Colonic mucosa (tissue), 4 donors: Measurements from ENCODE around the gene ESYT3. TPM values are rescaled to one million over a fixed set of nuclear protein-coding genes. Genes with fewer than 3 reads are reported as not detected.
"Not testable (repeated sequence)": the region's sequence is repeated elsewhere in the genome, so short reads cannot be mapped to it uniquely, and the experiment has no call there.

Source experiments
- DNase-seq: peaks from one replicate; pipeline ENCODE4 v3.0.0-alpha.2; 2020
- H3K27ac ChIP-seq: fragments of 200-600 bp; one replicate; pipeline ENCODE4 v1.8.0; 2021
- H3K27me3 ChIP-seq: fragments of 200-600 bp; one replicate; pipeline ENCODE4 v1.8.0; 2021
- H3K36me3 ChIP-seq: fragments of 200-600 bp; one replicate; pipeline ENCODE4 v1.8.0; 2021
- H3K4me1 ChIP-seq: fragments of 200-600 bp; one replicate; pipeline ENCODE4 v1.8.0; 2021; ENCODE audit warnings: mild to moderate bottlenecking
- H3K4me3 ChIP-seq: fragments of 200-600 bp; one replicate; pipeline ENCODE4 v1.8.0; 2021
- H3K9ac ChIP-seq, 2 donors: one replicate each; pipeline ENCODE4 v1.7.0; 2013; ENCODE audit warnings: control low read depth in 2 of 2, low read depth in 2 of 2, low read length in 2 of 2
- H3K9me3 ChIP-seq: fragments of 200-600 bp; one replicate; pipeline ENCODE4 v1.8.0; 2021
- intact Hi-C: fragments of 100-400 bp; cut with DNase I; formaldehyde crosslinking; loops from one replicate; pipeline ENCODE4 v1.14.1; 2022
- total RNA-seq, 2 donors: library from RNA; stranded (reverse); fragmentation: NEBNext Ultra II Directional in 1 of 2; extraction: Animal tissue kit (Norgen Biotek cat#: 25700) in 1 of 2; gene quantifications; one replicate each; pipeline ENCODE4 v1.2.1, GENCODE V29; 2021
- TF ChIP-seq, protein P1 (sequence below): fragments of 200-600 bp; IDR thresholded peaks from one replicate; pipeline ENCODE4 v1.8.0; 2022; ENCODE audit warnings: antibody characterized with exemption, mild to moderate bottlenecking
- donor health status: healthy.
- donor health status: DM: no; HTN: no; CAD: no.
- donor health status: DM: no; HTN: no; CAD: no.

The ESYT3 gene
- total RNA-seq, 2 donors from 2014 or later, result 0.89 to 1.2 TPM

- intact Hi-C loops, result no loop called here
- H3K9me3 ChIP-seq, result no peaks in the 10 kb centered on the region
- no peak for DNase-seq
- TF ChIP-seq, protein P1, sequence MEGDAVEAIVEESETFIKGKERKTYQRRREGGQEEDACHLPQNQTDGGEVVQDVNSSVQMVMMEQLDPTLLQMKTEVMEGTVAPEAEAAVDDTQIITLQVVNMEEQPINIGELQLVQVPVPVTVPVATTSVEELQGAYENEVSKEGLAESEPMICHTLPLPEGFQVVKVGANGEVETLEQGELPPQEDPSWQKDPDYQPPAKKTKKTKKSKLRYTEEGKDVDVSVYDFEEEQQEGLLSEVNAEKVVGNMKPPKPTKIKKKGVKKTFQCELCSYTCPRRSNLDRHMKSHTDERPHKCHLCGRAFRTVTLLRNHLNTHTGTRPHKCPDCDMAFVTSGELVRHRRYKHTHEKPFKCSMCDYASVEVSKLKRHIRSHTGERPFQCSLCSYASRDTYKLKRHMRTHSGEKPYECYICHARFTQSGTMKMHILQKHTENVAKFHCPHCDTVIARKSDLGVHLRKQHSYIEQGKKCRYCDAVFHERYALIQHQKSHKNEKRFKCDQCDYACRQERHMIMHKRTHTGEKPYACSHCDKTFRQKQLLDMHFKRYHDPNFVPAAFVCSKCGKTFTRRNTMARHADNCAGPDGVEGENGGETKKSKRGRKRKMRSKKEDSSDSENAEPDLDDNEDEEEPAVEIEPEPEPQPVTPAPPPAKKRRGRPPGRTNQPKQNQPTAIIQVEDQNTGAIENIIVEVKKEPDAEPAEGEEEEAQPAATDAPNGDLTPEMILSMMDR, result no peak
- H3K4me3 ChIP-seq, result no peak overlapping the region
- no peak overlapping the region for H3K27ac ChIP-seq
- H3K9ac ChIP-seq, result no peak overlapping the region
- H3K27me3 ChIP-seq, result no peaks in the 10 kb centered on the region
- no peaks in the 10 kb centered on the region for H3K36me3 ChIP-seq
- no peaks in the 10 kb centered on the region for H3K4me1 ChIP-seq
These were observed 21.4 kb upstream of the ESYT3 start for GRCh38 chr3:138412821-138413551.

DNA sequence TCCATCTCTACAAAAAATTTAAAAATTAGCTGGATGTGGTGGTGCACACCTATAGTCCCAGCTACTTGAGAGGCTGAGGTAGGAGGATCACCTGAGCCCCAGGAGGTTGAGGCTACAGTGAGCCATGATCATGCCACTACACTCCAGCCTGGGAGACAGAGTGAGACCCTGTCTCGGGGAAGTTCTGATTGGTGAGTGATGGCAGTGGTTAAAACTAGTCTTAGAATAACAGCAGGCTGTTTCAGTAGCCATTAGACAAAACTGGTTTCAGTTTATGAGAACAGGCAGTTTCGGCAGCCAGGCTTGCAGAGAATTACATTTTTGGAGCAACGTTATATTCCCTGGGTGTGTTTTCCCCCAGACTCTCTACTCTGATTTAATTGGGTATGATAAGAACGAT is 18.2 kb upstream of the ESYT3 start:
- H3K9me3 ChIP-seq, H3K27me3 ChIP-seq, DNase-seq, H3K4me1 ChIP-seq, H3K4me3 ChIP-seq, H3K9ac ChIP-seq, H3K36me3 ChIP-seq, H3K27ac ChIP-seq: not testable (repeated sequence)
- intact Hi-C loops, result loop anchor here (5.0 kb wide), 2 partner anchors 506 to 521 kb away; no protein-coding TSS in a partner anchor

- H3K27me3 ChIP-seq, result no peaks in the 10 kb centered on the region
These were observed 16.8 kb upstream of the ESYT3 start for GRCh38 chr3:138417559-138417982.

DNA sequence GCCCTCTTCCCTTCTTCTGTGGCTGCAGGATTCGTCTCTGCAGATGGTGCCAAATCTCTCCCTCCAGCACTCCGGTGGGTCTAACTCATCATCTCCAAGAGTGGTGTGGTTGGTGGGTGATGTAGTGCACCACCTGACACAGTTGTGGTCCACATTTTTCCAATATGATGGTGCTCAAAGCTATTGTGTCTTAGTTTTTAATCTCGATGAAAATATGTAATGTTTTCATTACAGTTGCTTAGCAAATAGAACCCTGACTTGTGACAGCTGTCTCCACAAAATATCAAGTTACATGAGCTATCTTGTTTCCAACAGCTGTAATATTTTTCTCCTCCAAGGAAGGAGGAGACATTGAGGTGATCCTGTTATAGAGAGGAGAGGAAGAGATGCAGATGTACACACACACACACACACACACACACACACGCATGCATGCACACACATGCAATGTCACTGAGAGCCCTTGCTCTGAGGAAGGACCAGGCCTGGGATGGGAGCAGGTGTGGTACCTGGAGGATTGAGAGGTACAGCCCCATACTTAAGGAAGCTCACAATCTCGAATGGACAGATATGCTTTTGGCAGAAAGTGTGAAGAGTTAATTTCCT is 15.7 kb upstream of the ESYT3 start:
- Histone ChIP-seq H3K36me3 (no peaks in the 10 kb centered on the region), H3K9ac (no peak overlapping the region), H3K4me1 (no peaks in the 10 kb centered on the region), H3K9me3 (no peaks in the 10 kb centered on the region), H3K27ac (no peak overlapping the region), H3K4me3 (no peak overlapping the region), H3K27me3 (no peaks in the 10 kb centered on the region)
- TF ChIP-seq, protein P1, result no peak
- DNase-seq, result no peak
- intact Hi-C loops, result loop anchor here (5.0 kb wide), 2 partner anchors 504 to 519 kb away; no protein-coding TSS in a partner anchor

More at GRCh38 chr3:138417559-138417982, 16.8 kb upstream of the ESYT3 start:
- Histone ChIP-seq H3K4me3 (no peak overlapping the region), H3K9me3 (no peaks in the 10 kb centered on the region), H3K9ac (no peak overlapping the region), H3K27ac (no peak overlapping the region), H3K36me3 (no peaks in the 10 kb centered on the region), H3K4me1 (no peaks in the 10 kb centered on the region)
- DNase-seq, result peak; percentile 77
- intact Hi-C loops, result loop anchor here (5.0 kb wide), 2 partner anchors 505 to 520 kb away; no protein-coding TSS in a partner anchor
- TF ChIP-seq, protein P1, result peak; percentile 87

- Histone ChIP-seq H3K4me3 (no peak overlapping the region), H3K27ac (no peak overlapping the region), H3K9ac (no peak overlapping the region), H3K9me3 (no peaks in the 10 kb centered on the region), H3K27me3 (no peaks in the 10 kb centered on the region), H3K4me1 (no peaks in the 10 kb centered on the region), H3K36me3 (no peaks in the 10 kb centered on the region)
- no peak for DNase-seq
- TF ChIP-seq, protein P1, result no peak
- intact Hi-C loops, result no loop called here
These were observed 11.1 kb upstream of the ESYT3 start for GRCh38 chr3:138423316-138423715.

GRCh38 chr3:138424323-138424722 is 10.1 kb upstream of the ESYT3 start:
- intact Hi-C loops, result no loop called here
- TF ChIP-seq, protein P1, result no peak

More at GRCh38 chr3:138424323-138424722, 10.1 kb upstream of the ESYT3 start:
- H3K27ac ChIP-seq, result no peak overlapping the region
- no peak overlapping the region for H3K9ac ChIP-seq
- no peaks in the 10 kb centered on the region for H3K9me3 ChIP-seq
- no peak overlapping the region for H3K4me3 ChIP-seq
- no peaks in the 10 kb centered on the region for H3K4me1 ChIP-seq
- DNase-seq, result no peak
- H3K27me3 ChIP-seq, result no peaks in the 10 kb centered on the region
- no peaks in the 10 kb centered on the region for H3K36me3 ChIP-seq
